ENCODE results near the gene TMEM140. TPM values are rescaled to one million over a fixed set of nuclear protein-coding genes. Genes with fewer than 3 reads are reported as not detected.

TMEM140 gene
- total and polyA plus RNA-seq, 9 of the 15 experiments (the other 6 are each of a cell fraction or from before 2014, with no cell fraction given), result 0.03 to 0.82 (median 0.23) TPM

DNA sequence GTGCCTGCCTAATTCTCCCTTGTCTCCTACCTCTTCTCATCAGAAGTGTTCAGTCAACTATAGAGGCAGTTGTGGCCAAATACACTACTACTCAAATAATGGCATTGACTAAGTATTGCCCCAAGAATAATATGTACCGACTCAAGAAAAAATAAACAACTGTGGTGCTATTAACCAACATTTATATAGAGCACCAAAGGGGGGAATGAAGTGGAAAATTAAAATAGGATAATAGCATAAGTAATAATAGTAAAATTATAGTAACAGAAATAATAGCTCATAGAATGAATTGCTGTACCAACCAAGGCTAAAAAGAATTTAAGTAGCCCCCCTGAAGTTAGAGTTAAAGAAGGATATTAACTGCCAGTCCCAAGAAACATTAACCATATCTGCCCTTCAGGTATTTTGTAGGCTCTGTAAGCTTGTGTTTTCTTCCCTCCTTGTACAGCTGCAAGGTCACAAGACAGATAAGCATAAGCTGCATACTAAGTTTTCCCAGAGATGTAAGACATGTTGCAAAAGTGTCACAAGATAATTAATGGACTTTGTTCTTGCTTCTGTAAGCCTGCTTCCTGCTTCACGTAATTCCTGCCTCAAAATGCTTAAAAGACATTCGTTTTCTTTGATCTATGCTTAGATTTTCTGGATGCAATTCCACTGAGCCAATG, 33.5 kb downstream of the TMEM140 start (continued):
- TF ChIP-seq, protein P1, sequence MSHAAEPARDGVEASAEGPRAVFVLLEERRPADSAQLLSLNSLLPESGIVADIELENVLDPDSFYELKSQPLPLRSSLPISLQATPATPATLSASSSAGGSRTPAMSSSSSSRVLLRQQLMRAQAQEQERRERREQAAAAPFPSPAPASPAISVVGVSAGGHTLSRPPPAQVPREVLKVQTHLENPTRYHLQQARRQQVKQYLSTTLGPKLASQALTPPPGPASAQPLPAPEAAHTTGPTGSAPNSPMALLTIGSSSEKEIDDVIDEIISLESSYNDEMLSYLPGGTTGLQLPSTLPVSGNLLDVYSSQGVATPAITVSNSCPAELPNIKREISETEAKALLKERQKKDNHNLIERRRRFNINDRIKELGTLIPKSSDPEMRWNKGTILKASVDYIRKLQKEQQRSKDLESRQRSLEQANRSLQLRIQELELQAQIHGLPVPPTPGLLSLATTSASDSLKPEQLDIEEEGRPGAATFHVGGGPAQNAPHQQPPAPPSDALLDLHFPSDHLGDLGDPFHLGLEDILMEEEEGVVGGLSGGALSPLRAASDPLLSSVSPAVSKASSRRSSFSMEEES (CRISPR knock-in tag; IDR thresholded peaks at IDR 0.05), result no peak
- TF ChIP-seq CCAR2 (IDR thresholded peaks at IDR 0.05; ENCODE audit: low read depth, low read length) (no peak), SIN3A (IDR thresholded peaks at IDR 0.05; ENCODE audit: borderline replicate concordance in 2 of 2, control insufficient read depth in 1 of 2, low read depth in 2 of 2, low read length in 2 of 2) (no peak), CEBPB (tag; IDR thresholded peaks at IDR 0.05) (no peak), PYGO2 (tag; IDR thresholded peaks at IDR 0.05) (no peak), ZNF121 (CRISPR knock-in tag; conservative IDR thresholded peaks at IDR 0.05) (no peak), NCOA4 (IDR thresholded peaks at IDR 0.05; ENCODE audit: partially characterized antibody) (no peak), HDAC2 (IDR thresholded peaks at IDR 0.05) (no peak), GTF2F1 (IDR thresholded peaks at IDR 0.05; ENCODE audit: low read depth, low read length) (no peak), ZSCAN29 (IDR thresholded peaks at IDR 0.05) (no peak), ETV6 (IDR thresholded peaks at IDR 0.05; ENCODE audit: borderline replicate concordance in 1 of 2, low read depth in 2 of 2, low read length in 1 of 2) (no peak), ETV6 (CRISPR knock-in tag; IDR thresholded peaks at IDR 0.05; ENCODE audit: borderline replicate concordance) (no peak), CBX3 (IDR thresholded peaks at IDR 0.05; ENCODE audit: borderline replicate concordance in 1 of 2, low read length in 2 of 2) (peak in 1 of 2 experiments; percentile 87; a peak in 1 of 3 replicates), ZC3H11A (IDR thresholded peaks at IDR 0.05; ENCODE audit: low read depth, low read length) (no peak), BRD4 (IDR thresholded peaks at IDR 0.05) (no peak), MYNN (IDR thresholded peaks at IDR 0.05) (no peak), MYNN (CRISPR knock-in tag; IDR thresholded peaks at IDR 0.05) (no peak), HDGF (IDR thresholded peaks at IDR 0.05) (no peak), BHLHE40 (IDR thresholded peaks at IDR 0.05; ENCODE audit: low read length) (no peak), MXI1 (IDR thresholded peaks at IDR 0.05; ENCODE audit: low read depth, low read length) (no peak), KDM1A (IDR thresholded peaks at IDR 0.05) (no peak), SETDB1 (IDR thresholded peaks at IDR 0.05; ENCODE audit: low read length) (no peak), TCF3 (CRISPR knock-in tag; IDR thresholded peaks at IDR 0.05) (no peak), ZC3H8 (IDR thresholded peaks at IDR 0.05) (no peak), HMG20A (CRISPR knock-in tag; conservative IDR thresholded peaks at IDR 0.05) (no peak), ARID1B (IDR thresholded peaks at IDR 0.05) (peak; percentile 17; the same call in 1 of the 2 replicates), NCOR1 (IDR thresholded peaks at IDR 0.05) (no peak), SMARCC2 (IDR thresholded peaks at IDR 0.05; ENCODE audit: low read depth) (no peak)
- TF ChIP-seq, protein P2, sequence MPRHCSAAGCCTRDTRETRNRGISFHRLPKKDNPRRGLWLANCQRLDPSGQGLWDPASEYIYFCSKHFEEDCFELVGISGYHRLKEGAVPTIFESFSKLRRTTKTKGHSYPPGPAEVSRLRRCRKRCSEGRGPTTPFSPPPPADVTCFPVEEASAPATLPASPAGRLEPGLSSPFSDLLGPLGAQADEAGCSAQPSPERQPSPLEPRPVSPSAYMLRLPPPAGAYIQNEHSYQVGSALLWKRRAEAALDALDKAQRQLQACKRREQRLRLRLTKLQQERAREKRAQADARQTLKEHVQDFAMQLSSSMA (CRISPR knock-in tag; IDR thresholded peaks at IDR 0.05), result no peak
- TF ChIP-seq, protein P3, sequence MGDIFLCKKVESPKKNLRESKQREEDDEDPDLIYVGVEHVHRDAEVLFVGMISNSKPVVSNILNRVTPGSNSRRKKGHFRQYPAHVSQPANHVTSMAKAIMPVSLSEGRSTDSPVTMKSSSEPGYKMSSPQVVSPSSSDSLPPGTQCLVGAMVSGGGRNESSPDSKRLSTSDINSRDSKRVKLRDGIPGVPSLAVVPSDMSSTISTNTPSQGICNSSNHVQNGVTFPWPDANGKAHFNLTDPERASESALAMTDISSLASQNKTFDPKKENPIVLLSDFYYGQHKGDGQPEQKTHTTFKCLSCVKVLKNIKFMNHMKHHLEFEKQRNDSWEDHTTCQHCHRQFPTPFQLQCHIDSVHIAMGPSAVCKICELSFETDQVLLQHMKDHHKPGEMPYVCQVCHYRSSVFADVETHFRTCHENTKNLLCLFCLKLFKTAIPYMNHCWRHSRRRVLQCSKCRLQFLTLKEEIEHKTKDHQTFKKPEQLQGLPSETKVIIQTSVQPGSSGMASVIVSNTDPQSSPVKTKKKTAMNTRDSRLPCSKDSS (IDR thresholded peaks at IDR 0.05; ENCODE audit: low read depth, partially characterized antibody), result peak; percentile 60

Measured in K562 (cell line).